NCI-H128 (cell line): Measurements from ENCODE around the gene CLTCL1.
"Not testable (repeated sequence)": the region's sequence is repeated elsewhere in the genome, so short reads cannot be mapped to it uniquely, and the experiment has no call there.

Experiments
- DNase-seq: peaks from one replicate; lab custom pipeline; 2025; ENCODE audit not compliant: unreplicated experiment; lab: John Stamatoyannopoulos, UW

CLTCL1 gene

DNA sequence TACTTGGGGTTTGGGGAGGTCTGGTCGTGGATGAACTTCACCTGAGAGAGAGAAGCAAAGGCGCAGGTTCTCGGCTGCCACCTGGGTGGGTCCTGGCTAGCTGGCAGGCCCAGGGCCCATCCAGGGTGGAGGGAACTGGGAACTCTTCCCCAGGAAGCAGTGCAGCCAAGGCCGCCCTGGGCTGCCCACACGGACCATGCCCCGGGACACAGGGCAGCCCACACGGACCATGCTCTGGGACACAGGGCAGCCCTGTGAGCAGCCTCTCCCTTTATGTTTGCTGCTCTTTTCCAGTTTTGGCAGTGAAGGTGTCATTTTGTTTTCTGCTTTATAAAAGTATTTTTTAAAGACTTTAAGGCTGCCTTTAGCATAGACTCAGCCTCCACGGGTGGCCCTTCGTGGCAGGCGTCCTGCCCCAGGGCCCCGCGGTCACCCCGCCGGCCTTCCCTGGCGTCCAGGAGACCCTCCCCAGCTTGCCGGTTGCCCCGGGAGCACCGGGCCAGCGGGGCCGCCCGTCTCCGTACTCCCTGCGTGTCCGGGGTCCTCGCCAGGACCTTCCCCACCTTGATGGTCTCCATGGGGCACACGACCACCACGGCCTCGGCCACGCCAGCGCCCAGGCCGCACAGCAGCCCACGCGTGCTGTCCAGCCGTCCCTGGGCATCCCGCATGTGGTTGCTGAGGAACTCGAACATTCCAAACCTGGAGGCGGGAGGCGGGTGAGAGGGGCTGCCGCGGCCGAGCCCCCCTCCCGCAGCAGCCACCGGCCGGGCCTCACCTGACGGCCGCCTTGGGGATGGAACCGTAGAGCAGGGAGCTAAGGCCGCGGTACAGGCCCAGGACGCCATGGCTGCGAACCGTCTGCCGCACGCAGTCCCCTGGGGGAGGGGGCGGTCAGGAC, 114.1 kb downstream of the CLTCL1 start:
- DNase-seq = no peak

DNA sequence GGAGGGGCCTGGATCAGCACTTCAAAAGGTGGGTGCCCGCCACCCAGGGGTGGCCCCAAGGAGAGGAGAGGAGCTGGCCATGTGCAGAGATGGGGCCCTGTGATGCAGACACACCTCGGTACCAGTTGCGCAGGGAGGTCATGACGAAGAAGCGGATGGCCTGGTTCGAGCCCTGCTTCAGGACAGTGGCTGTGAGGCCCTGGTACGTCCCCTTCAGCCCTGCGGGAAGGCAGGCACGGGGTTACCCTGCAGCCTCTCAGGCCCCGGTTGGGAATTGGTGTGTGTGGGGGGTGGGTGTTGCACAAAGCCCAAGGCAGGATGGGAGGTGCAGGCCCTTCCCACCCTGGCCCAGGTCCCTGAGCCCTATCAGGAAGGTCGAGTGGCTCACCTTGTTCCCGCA, 114.8 kb downstream of the CLTCL1 start:
- DNase-seq = no peak

DNA sequence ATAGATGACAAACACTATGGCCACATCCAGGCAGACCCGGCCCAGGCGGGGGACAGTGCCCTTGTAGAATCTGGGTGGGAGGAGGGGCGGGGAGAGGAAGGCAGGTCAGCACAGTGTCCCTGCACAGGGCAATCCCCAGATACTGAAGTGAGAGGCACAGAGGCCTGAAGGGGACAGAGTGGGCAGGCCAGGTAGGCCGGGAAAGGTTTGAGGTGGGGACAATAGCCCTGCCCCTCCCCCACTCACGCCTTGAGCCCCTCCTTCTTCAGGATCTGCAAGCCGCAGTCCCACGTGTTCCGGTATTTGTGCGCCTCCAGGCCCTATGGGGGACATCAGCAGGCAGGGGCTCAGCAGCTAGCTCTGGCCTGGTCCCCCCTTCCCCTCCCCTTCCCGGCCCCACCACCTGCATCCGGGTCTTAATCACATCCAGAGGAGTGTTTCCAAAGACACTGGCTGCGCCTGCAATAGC, 115.3 kb downstream of the CLTCL1 start:
- no peak for DNase-seq

DNA sequence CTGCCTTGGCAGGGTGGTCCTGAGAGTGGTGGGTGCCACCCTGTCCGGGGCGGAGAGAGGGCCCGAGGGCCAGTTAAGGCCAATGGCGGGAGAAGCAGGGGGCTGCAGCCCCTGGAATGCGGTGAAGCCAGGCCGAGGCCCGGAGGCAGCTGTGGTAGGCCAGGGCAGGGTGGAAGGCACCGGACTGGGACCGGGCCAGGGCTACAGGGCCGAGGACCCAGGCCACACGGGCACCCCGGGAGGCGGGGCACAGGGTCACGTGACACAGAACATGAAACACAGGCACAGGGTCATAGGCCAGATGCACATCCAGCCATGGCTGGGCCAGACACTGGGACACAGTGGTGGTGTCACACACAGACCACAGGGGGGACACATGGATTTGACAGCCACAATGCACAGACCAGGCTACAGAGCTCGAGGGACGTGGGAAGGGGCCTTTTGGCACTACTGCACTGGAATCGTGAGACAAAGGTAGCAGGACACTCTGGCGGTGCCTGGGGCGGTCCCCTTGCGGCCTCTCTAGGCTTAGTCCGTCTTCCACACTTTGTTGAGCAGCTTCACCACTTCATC, 115.8 kb downstream of the CLTCL1 start:
- DNase-seq = no peak

DNA sequence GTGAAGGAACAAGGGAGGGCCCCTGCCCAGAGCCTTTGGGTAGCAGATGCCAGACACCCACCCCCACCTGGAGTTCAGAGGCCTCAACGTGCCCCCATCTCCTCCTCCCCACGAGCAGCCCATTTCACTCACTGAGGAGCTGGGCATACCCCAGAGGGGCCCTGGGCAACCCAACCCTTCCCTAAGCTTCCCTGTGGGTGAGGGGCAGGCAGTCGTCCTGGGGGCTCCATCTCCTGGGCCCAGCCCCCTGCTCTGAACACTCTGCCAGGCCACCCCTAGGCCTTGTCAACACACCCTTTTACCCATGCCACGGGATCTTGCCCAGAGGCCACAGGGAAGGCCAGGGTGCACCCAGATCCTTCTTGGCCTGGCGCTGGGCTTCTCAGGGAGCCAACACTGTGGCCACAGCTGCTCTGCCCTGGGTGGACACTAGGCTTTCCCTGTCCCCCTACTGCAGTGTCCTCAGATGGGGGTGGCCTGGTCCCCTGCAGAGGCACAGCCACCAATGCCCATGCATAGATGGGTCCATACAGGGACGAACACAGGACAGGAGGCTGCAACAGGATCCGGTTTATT, 116.4 kb downstream of the CLTCL1 start:
- no peak for DNase-seq

DNA sequence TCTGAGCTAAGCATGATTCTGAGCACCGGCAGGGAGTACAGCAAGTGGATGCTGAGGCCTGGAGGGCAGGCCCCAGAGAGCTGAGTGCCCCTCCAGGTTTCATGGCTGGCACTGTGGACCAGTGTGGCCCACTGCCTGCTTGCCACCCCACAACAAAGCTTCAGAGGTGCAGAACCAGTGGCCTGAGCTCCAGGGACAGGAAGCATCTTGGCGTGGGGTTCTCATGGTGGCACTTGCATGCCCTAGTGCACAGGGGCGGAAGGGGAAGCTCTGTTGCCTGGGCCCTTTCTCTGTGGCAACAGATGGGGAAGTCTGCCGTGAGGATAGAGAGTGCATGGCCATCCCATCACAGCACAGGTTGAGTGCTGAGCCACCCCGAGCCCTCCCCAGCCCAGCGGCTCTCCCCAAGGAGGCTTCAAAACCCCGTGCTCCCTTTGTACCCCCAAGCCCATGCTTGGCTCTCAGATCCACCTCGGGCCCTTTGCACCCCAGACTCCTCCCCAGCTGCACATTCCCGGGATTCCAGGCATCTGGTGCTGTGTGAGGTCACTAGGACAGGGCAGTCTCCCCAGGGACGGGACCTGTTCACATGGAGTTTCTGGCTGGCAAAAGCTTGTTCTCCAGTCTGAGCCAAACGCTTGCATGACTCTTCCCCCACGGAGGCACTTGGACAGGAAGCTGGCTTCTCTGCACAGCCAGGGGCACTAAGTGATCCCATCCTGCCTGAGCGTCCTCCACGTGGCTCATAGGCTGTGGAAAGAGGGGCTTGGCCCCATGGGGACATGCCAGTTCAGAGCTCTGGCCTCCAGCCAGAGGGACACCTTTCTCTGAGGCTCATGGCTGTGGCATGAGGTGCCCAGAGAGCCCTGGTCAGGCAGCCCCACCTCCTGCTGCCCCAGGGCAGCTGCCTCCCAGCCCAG, 117.2 kb downstream of the CLTCL1 start:
- no peak for DNase-seq

DNA sequence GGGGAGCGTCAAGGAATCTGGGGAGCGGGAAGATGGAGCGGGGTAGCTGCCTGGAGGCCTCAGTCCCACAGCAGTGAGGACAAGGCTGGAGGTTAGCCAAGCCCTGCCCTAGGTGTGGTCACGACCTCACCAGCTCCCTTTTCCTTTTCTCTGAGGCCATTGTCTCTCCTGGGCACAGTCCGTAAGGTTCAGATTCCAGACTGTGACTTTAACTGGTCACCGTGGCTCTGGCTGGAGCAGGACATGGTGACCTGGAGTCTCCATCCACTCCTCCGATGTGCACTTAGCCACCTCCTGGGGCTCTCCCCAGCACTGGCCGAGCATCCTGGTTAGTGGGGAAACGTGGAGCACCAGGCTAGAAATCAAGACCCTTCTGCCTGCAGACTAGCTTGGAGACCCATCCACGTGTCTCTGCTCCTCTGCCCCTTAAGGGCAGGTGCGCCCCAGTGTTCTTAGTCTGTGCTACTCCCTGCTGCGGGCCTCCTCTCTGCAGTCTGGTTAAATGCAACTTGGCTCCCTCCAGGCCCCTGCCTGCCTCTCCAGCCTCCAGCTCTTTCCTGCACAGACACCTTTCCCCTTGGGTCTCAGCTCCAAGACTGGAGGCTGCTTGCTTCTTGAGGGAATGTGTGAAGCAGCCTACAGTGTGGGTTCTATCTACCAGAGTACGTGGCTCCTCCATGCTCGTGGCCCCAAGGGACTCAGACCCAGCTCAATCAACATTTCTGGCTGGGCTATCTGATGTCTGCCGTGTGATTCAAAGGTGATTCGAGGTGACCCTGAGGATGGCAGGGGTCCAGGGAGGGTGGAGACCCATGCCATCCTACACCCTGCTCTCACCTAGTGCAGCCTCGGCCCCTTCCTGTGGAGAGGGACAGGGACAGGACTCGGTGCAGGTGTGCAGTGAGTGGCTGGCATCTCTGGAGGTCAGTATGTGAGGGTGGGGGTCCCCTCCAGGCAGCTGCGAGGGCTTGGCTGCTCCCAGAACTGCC, 118.2 kb downstream of the CLTCL1 start:
- no peak for DNase-seq

DNA sequence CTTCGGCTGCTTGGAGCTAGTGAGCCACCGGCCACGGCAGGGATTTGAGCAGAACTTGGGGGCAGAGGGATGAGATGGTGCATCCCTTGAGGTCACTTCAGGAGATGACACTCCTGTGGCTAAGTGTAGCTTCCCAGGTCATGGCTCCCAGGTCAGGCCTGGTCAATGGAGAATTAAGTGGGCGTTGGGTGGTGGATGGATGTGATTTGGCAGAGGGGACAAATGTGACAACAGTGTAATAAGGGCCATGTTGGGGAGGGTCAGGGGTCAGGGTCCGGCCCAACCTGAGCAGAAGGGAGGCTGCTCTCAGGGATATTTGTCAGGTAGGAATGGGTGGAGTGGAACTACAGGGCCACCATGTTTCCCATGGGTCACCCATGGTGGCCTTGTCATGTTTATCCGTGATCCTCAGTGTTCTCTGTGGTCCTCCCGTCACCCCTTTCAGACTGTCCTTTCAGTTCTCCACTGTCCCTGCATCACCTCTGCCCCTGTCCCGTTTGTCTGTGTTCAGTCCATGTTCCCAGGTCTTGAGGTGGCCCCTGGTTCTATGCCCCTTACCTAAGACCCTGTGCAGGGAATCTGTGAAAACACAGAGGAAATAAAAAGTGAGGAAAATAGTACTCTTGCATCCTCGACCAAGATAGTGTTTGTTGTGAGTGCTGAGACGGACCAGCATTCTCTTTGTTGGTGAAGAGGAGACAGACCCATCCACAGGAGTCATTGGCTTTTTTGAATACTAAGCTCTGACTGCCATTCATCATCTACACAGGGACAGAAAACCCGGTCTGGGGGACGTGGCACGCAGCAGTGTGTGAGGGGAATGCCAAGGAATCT, 119.1 kb downstream of the CLTCL1 start:
- no peak for DNase-seq

DNA sequence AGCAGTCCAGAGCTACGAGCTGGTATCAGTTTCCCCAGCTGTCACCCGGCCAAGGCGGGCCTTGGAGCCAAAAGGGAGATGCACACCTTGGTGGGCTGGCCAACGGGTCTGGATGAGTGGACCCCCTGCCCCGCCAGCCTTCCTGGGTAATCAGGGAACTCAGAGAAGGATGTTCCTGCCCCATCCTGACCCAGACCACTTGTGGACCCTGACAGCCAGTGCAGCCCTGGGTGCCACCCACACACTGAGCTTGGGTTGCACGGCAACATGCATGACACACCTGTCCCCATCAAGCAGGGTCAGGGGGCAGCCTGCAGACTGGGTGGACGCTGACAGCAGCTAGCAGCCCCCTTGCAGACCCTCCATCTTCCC, 121.6 kb downstream of the CLTCL1 start:
- DNase-seq = no peak

DNA sequence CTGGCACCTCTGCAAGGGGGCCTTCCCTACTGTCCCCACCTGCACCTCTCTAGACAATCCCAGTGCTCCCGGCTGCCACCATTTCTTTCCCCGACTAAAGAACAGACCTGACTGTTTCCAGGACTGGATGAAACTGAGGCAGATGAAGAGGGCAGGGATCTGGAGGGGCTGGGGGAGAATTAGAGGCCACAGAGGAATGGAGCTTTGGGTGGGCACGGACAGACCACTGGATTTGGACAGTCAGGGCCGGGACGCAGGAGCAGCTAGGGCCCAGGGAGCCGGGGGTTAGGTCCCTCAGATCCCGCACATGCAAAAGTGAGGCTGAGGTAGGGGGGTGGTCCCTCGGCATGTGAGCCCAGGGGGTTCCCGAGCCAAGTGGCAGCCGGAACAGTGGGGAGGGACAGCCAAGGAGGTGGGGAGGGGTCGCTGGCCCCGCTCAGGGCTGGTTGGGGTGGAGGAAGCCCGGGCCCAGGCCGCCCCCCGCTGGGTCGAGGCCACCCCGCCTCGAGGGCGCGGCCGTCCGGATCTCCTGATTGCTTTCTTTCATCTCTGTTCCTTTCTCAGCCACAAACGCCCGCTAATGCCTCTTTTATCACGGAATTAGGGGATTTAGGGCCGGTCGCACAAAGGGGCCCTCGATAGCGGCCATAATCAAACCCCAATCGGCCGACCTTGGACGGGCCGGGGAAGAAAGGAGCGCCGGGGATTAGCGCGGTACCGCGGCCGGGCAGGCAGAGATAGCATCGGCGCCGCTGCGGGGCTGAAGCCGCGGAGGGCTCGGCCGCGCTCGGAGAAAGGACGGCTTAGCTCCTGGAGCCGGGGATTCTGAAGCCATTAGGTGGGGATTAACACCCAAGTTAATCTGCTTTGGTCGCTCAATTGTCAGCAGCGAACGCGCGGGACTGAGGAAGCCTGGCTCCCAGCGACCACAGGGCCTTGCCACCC, 122.2 kb downstream of the CLTCL1 start:
- no peak for DNase-seq

DNA sequence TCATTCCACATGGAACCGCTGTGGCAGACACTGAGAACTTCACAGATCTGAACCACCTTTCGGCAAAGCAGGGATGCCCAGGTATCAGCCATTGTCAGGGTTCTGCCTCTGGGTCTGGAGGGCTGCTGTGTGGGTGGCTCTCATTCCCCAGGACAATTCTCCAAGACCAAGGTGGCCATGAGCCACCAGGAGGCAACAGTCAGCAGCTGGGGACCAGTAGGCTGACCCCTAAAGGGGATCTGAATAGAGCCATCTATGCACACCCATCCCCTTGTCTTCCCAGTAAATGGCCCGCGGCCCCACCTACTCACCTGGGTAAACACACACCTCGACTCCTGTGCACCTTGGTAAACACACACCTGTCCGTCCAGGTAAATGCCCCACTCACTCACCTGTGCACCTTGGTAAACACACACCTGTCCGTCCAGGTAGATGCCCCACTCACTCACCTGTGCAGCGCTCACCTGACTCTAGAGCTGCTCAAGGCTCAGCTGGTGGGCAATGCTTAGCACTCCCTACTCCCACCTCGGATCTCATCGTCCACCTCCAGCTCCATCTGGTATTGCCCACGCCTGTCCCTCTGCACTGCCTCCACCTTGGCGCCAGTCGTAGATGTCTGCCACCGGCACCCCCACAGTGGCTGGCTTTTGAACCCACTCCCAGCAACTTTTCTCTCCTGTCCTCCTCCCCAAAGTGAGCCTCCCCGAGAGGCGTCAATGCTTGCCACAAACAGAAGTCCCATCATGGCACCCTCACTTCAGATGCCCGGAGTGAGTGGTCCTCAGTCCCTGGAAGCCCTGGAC, 123.2 kb downstream of the CLTCL1 start:
- DNase-seq = no peak

DNA sequence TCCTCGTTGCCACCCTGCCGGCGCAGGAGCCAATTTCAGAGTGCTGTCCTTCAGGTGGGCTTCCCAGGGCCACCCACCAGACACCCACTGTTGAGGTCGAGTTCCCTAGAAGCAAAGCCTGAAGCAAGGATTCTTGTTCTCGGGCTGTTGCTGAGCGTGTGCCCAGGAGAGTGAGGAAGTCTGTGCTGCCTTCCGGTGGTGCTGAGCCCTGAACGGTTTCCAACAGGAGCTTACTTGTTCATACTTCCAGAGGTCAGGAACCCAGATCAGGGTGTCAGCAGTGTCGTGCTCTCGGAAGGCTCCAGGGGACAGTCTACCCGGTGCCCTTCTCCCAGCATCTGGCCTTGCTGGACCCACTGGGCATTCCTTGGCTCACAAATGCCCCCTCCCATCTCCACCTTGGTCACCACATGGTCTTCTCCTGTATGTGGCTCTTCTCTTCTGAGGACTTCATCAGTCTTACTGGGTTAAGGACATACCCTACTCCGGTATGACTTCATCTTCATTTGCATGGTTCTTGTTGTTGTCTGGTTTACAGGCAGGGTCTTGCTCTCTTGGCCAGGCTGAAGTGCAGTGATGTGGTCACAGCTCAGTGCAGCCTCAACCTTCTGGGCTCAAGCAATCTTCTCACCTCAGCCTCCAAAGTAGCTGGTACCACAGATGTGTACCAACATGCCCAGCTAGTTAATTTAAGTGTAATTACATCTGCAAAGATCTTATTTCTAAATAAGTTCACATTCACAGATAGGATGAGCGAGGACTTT, 124.2 kb downstream of the CLTCL1 start:
- no peak for DNase-seq

DNA sequence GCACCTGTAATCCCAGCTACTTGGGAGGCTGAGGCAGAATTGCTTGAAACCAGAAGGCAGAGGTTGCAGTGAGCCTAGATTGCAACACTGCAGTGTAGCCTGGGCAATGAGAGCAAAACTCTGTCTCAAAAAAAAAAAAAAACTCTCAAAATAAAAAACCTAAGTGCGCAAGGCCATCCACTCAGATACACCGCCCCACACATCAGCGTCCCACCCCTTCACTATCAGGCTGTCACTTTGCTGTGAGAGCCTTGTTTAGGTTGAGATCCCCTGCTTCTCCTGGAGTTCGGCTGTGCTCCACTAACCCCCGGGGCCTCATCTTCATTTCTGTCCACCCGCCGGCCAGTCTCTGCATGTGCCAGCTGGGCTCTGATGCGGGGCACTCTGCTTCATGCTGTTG, 125.1 kb downstream of the CLTCL1 start:
- no peak for DNase-seq

DNA sequence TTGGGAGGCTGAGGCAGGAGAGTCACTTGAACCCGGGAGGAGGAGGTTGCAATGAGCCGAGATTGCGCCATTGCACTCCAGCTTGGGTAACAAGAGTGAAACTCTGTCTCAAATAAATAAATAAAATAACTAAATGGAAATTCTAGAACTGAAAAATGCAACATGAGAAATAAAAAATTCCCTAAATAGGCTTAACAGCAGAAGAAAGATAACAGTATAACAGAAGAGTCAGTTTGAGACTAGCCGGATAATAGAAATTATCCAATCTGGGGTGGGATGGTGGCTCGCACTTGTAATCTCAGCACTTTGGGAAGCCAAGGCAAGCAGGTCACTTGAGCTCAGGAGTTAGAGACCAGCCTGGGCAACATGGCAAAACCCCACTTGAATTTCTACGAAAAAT, 127.1 kb downstream of the CLTCL1 start:
- DNase-seq = no peak

DNA sequence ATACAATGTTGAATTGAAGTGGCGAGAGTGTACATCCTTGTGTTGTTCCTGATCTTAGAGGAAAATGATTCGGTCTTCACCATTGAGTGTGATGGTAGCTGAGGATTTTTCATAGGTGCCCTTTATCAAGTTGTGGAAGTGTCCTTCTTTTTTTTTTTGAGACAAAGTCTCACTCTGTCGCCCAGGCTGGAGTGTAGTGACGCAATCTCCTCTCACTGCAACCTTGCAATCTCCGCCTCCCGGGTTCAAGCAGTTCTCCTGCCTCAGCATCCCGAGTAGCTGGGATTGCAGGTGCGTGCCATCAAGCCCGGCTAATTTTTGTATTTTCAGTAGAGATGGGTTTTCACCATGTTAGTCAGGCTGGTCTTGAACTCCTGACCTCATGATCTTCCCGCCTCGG, 132.9 kb downstream of the CLTCL1 start:
- DNase-seq = not testable (repeated sequence)

DNA sequence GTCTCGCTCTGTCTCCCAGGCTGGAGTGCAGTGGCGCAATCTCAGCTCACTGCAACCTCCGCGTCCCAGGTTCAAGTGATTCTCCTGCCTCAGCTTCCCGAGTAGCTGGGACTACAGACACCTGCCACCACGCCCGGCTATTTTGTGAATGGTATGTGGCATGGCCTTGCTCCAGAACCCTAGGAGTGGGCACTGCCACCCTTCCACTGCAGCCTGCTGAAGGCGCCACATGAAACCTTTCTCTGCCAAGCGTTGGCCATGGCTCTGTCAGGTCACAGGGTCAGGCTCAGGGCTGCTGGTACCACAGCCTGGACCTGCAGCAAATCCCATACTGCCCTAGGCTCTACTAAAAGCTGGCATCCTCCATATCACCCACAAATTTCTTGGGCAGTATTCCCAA, 135.4 kb downstream of the CLTCL1 start:
- not testable (repeated sequence) for DNase-seq
